ENCODE measurements around the gene SYN1. TPM values are rescaled to one million over a fixed set of nuclear protein-coding genes. Genes with fewer than 3 reads are reported as not detected.

The SYN1 gene
- total RNA-seq, 4 donors from 2014 or later = 0.31 TPM; not detected in 3

DNA sequence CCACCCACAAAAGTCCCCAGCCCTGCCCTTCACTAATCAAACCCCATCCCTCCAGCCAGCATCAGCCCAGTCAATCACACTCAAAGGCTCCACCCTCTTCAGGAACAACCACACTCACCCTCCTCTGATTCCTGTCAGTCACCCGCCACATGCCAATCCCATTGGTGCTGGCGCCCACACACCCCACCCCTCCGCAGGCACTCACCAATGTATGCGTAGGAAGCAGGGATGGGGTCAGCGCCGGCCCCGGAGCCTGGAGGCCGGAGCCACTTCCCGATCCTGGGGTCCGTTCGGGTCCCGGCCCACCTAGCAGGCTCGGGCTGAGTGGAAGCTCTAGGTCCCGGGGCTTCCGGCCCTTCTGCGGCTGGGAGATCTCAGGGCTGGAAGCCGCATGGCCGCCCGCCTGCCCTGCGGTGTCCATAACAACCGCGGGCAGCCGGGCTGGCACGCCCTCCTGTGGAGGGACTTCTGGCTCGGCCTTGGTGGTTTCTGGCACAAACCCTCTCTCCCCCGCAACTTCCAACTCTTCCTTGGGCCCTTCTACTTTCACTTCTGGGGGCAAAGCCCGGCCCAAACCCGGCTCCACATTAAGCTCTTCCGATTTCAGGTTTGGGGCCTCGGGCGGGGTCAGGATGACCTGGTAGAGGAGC, 18.0 kb upstream of the SYN1 start:
- 57% methylated on average over 16 of the region's 31 CpGs; no CpG with 5 or more reads in 1 of the 2 donors for WGBS, 2 donors
- Histone ChIP-seq H3K27me3 (no peaks in the 10 kb centered on the region), H3K36me3 (peaks cover 3 to 73% (median 13%) of the 10 kb centered on the region in 3 donors), H3K4me1 (no peaks in the 10 kb centered on the region), H3K27ac (no peak overlapping the region), H3K9me3 (peaks cover 0 to 6% (median 0%) of the 10 kb centered on the region in 3 donors), H3K4me3 (peak overlapping the region in 1 of 4 donors; percentile 18)
- TF ChIP-seq, protein P1, sequence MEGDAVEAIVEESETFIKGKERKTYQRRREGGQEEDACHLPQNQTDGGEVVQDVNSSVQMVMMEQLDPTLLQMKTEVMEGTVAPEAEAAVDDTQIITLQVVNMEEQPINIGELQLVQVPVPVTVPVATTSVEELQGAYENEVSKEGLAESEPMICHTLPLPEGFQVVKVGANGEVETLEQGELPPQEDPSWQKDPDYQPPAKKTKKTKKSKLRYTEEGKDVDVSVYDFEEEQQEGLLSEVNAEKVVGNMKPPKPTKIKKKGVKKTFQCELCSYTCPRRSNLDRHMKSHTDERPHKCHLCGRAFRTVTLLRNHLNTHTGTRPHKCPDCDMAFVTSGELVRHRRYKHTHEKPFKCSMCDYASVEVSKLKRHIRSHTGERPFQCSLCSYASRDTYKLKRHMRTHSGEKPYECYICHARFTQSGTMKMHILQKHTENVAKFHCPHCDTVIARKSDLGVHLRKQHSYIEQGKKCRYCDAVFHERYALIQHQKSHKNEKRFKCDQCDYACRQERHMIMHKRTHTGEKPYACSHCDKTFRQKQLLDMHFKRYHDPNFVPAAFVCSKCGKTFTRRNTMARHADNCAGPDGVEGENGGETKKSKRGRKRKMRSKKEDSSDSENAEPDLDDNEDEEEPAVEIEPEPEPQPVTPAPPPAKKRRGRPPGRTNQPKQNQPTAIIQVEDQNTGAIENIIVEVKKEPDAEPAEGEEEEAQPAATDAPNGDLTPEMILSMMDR (IDR thresholded peaks at IDR 0.05) = no peak
- TF ChIP-seq POLR2A (IDR thresholded peaks at IDR 0.05) = no peak
- DNase-seq = no peak
- intact Hi-C loops (cut with DNase I) = no loop called here

DNA sequence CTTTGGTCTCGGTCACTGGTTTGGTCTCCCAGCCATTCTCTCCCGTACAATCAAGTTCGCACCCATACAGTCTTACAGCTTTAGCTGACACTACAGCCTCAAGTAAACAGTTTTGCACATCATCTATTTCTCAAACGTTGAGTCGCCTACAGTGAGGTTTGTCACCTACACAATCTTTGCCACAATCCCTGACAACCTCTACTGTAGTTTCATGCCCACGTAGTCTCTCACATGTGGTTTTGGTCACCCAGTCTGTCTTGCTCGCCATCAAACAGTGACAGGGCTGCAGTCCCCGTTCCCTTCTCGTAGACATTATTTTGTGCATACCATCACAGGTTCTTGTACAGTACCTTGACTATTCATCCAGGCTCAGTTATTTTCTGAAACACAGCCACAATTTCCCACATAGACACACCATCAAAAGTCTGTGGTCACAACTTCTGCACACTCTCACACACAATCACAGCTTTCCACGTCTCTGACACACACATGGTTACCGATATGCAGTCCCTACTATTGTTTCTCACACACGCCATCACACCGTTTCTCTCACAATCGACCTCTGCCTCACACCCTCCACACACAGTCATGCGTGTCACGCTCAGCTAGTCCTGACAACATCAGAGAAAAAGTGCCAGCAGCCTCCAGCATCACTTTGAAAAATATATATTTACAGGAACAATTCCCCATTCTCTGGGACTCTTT, 15.4 kb upstream of the SYN1 start:
- Histone ChIP-seq H3K27me3 (no peaks in the 10 kb centered on the region), H3K9me3 (peaks cover 0 to 6% (median 0%) of the 10 kb centered on the region in 3 donors), H3K4me3 (no peak overlapping the region), H3K27ac (no peak overlapping the region), H3K36me3 (peaks cover 3 to 57% (median 13%) of the 10 kb centered on the region in 3 donors), H3K4me1 (no peaks in the 10 kb centered on the region)
- intact Hi-C loops (cut with DNase I) = no loop called here
- 78 to 89% methylated on average over 15 to 16 of the region's 16 CpGs for WGBS, 2 donors
- no peak for TF ChIP-seq POLR2A (IDR thresholded peaks at IDR 0.05)
- TF ChIP-seq, protein P1 (IDR thresholded peaks at IDR 0.05) = no peak
- no peak for DNase-seq

DNA sequence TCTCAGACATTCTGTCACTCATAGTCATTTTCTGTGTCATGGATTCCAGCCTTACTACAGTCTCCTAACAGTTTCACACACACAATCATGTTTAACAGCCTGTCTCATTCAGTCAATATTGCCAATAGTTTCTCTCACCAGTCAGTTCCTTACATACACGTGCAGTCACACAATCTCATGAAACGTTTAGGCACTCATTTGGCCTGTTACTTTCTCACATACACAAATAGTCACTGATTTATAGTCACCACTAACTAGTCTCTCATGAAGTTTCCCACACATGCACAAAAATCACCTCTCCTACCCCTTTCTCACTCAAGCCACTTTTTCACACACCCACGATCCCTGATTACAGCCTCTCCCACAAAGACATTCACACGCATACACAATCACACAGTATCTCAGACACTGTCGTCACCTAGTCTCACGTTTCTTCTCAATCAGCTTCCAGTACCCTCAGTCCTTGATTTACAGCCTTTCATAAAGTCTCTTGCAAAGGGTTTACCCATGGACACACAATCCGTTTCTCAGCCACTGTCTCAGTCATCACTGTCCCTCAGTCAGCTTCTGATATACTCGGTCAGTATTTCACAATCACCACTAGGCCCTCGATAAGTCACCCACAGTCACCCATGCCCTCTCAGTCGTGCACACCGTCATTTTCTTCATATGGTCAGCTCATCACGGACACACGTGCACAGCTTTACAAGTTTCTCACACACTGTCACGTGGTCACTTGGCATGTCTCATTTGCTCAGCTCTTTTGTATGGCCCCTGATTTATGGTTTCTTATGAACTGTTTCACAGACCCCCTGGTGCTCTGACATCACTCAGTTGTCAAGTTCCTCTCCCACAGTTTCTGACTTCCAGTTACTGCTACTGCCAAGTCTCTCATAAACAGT, 14.3 kb upstream of the SYN1 start:
- H3K4me1 ChIP-seq = no peaks in the 10 kb centered on the region
- no peak overlapping the region for H3K27ac ChIP-seq
- no peaks in the 10 kb centered on the region for H3K9me3 ChIP-seq
- peaks cover 3 to 47% (median 13%) of the 10 kb centered on the region in 3 donors for H3K36me3 ChIP-seq
- 68 to 83% methylated on average over 14 of the region's 14 CpGs for WGBS, 2 donors
- no peaks in the 10 kb centered on the region for H3K27me3 ChIP-seq
- no peak for DNase-seq
- no peak for TF ChIP-seq POLR2A (IDR thresholded peaks at IDR 0.05)
- TF ChIP-seq, protein P1 (IDR thresholded peaks at IDR 0.05) = no peak
- H3K4me3 ChIP-seq = no peak overlapping the region
- intact Hi-C loops (cut with DNase I) = no loop called here

DNA sequence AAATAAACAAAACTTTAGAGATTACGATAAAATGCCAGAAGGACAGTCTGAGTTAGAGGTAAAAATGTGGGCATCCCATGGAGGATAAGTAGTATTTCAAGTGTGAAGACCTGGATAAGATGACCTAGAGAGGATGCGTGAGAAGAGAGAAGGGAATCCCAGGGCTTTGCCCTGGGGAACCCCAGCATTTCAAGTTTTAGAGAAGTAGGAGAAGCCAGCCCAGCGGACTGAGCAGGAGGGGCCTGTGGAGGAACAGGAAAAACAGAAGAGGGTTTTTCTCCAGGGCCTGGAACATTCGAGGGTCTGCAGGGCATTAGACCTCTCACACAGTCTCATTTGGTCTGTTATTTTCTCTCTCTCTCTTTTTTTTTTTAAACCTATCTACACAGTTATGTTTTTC, 13.0 kb upstream of the SYN1 start:
- Histone ChIP-seq H3K9me3 (no peaks in the 10 kb centered on the region), H3K4me3 (no peak overlapping the region), H3K27me3 (no peaks in the 10 kb centered on the region), H3K4me1 (no peaks in the 10 kb centered on the region), H3K27ac (no peak overlapping the region), H3K36me3 (peaks cover 3 to 34% (median 8%) of the 10 kb centered on the region in 3 donors)
- intact Hi-C loops (cut with DNase I) = no loop called here
- no peak for TF ChIP-seq POLR2A (IDR thresholded peaks at IDR 0.05)
- TF ChIP-seq, protein P1 (IDR thresholded peaks at IDR 0.05) = no peak
- WGBS, 2 donors = 54 to 68% methylated on average over 4 of the region's 4 CpGs
- DNase-seq = no peak
